ENCODE data around the gene ITGBL1. TPM values are rescaled to one million over a fixed set of nuclear protein-coding genes. Genes with fewer than 3 reads are reported as not detected.

ITGBL1 gene
- total and polyA plus RNA-seq, 2 donors (not counting 3 experiments of a cell fraction or from before 2014, with no cell fraction given), result 4.6 to 8.8 TPM

DNA sequence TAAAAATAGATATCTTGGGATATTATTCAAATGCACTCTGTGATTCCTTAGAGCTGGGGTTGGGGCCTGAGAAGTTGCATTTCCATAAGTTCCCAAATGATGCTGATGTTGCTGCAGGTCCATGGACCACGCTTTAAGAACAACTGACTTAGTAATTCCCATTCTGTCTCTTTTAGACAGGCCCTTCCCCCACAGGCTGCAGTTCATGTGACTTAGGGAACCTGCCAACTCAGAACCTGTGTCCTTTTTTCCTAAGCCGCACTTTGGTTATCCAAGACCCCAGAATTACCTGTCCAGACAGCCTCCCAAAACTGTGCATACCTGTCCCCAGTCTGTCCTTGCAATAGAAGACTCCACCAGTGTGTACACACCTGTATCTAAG, 1.7 kb upstream of the ITGBL1 start:
- ChIA-PET CTCF (interaction anchor here (0.5 to 1.3 kb wide), 7 partner anchors 23 to 305 kb away, joined by 3 to 9 read pairs (median 4); partner anchors contain the start of gene NALCN), POLR2A (no interaction called here)
- Histone ChIP-seq H3K9me1 (replicated peaks; ENCODE audit: control insufficient read depth, extremely low read depth, insufficient read depth, low read length) (no peaks in the 10 kb centered on the region), H3K36me3 (ENCODE audit: control insufficient read depth in 2 of 2, extremely low read depth in 1 of 2, insufficient read depth in 2 of 2, low read length in 2 of 2) (no peaks in the 10 kb centered on the region), H2AFZ (ENCODE audit: low read depth, low read length) (no peak overlapping the region), H3K4me3 (replicated peaks in 1 of 3; ENCODE audit: insufficient read depth in 1 of 3, low read depth in 1 of 3, low read length in 3 of 3) (no peak overlapping the region), H3K79me2 (ENCODE audit: control insufficient read depth, insufficient read depth, low read length) (no peaks in the 10 kb centered on the region), H3K9me3 (replicated peaks; ENCODE audit: control insufficient read depth, insufficient read depth, low read length) (no peaks in the 10 kb centered on the region), H3K27me3 (ENCODE audit: control insufficient read depth in 2 of 2, insufficient read depth in 2 of 2, low read length in 2 of 2) (no peaks in the 10 kb centered on the region), H4K20me1 (replicated peaks; ENCODE audit: control insufficient read depth, extremely low read depth, insufficient read depth, low read length) (no peaks in the 10 kb centered on the region), H3K4me2 (ENCODE audit: insufficient read depth, low read length) (peak overlapping the region; percentile 70), H3K9ac (replicated peaks; ENCODE audit: extremely low read depth, insufficient read depth, low read length) (peak overlapping the region; percentile 65), H3K27ac (ENCODE audit: insufficient read depth, low read depth, low read length) (peak overlapping the region; percentile 94), H3K4me1 (ENCODE audit: control insufficient read depth, extremely low read depth, insufficient read depth, low read length) (peaks cover 59% of the 10 kb centered on the region)
- FAIRE-seq, result no peak
- dilution Hi-C loops (cut with MboI; ENCODE audit: extremely low pct_ligation_motif_present, low sequenced_read_pairs) (no loop called here), intact Hi-C loops (cut with micrococcal nuclease) (loop anchor here (1.0 to 10.0 kb wide), 8 partner anchors 34 to 1394 kb away; partner anchors contain the start of genes ERCC5, NALCN and TMTC4)
- TSS peak; percentile 59 for BruUV-seq (replicated peaks)
- TF ChIP-seq POLR2AphosphoS5 (IDR thresholded peaks at IDR 0.05; ENCODE audit: insufficient read depth, low read depth, low read length) (no peak), POLR2A (IDR thresholded peaks at IDR 0.05; ENCODE audit: low read depth, low read length) (no peak), MAX (IDR thresholded peaks at IDR 0.05; ENCODE audit: insufficient read depth, insufficient read length) (no peak), MYC (IDR thresholded peaks at IDR 0.05; ENCODE audit: low read depth, low read length) (no peak), JUN (IDR thresholded peaks at IDR 0.05; ENCODE audit: borderline replicate concordance, insufficient read depth, insufficient read length, low read depth) (no peak), EZH2 (IDR thresholded peaks at IDR 0.05; ENCODE audit: borderline replicate concordance, low read depth, low read length, severe bottlenecking) (no peak), GATA2 (IDR thresholded peaks at IDR 0.05; ENCODE audit: insufficient read depth, insufficient read length, low read depth, low read length) (no peak), FOS (IDR thresholded peaks at IDR 0.05; ENCODE audit: borderline replicate concordance, insufficient read depth, low read length) (no peak)
- TF ChIP-seq, protein P1, sequence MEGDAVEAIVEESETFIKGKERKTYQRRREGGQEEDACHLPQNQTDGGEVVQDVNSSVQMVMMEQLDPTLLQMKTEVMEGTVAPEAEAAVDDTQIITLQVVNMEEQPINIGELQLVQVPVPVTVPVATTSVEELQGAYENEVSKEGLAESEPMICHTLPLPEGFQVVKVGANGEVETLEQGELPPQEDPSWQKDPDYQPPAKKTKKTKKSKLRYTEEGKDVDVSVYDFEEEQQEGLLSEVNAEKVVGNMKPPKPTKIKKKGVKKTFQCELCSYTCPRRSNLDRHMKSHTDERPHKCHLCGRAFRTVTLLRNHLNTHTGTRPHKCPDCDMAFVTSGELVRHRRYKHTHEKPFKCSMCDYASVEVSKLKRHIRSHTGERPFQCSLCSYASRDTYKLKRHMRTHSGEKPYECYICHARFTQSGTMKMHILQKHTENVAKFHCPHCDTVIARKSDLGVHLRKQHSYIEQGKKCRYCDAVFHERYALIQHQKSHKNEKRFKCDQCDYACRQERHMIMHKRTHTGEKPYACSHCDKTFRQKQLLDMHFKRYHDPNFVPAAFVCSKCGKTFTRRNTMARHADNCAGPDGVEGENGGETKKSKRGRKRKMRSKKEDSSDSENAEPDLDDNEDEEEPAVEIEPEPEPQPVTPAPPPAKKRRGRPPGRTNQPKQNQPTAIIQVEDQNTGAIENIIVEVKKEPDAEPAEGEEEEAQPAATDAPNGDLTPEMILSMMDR (IDR thresholded peaks at IDR 0.05; ENCODE audit: extremely low read depth in 1 of 2, insufficient read depth in 1 of 2, low read depth in 1 of 2, low read length in 2 of 2), result no peak
- no peak for DNase-seq (ENCODE audit: low read depth, low spot score)

Measured in endothelial cell of umbilical vein (primary cell).